Measurements from ENCODE around the gene UGT3A2.

The UGT3A2 gene

GRCh38 chr5:36066540-36067210 is at the start of gene UGT3A2:
Gene UGT3A2 (minus strand): TSS chr5:36066882. CDS start chr5:36066789, 93 bp downstream.
- DNase-seq (ENCODE audit: low read depth) = no peak

GRCh38 chr5:36111238-36111637 is 44.6 kb upstream of the UGT3A2 start:
- no peak for DNase-seq (ENCODE audit: low read depth)

- no peak for DNase-seq (ENCODE audit: low read depth)
These were observed 42.2 kb upstream of the UGT3A2 start for GRCh38 chr5:36108758-36109460.

- DNase-seq (ENCODE audit: low read depth) = no peak
These were observed 39.1 kb upstream of the UGT3A2 start for GRCh38 chr5:36105819-36106218.

GRCh38 chr5:36099748-36100147 is 33.1 kb upstream of the UGT3A2 start:
- no peak for DNase-seq (ENCODE audit: low read depth)

- no peak for DNase-seq (ENCODE audit: low read depth)
These were observed 29.8 kb upstream of the UGT3A2 start for GRCh38 chr5:36096486-36096885.

GRCh38 chr5:36089989-36090388 is 23.3 kb upstream of the UGT3A2 start:
- no peak for DNase-seq (ENCODE audit: low read depth)

- DNase-seq (ENCODE audit: low read depth) = peak; percentile 1
These were observed 12.6 kb upstream of the UGT3A2 start for GRCh38 chr5:36079200-36079781.

GRCh38 chr5:36078430-36078829 is 11.7 kb upstream of the UGT3A2 start:
- no peak for DNase-seq (ENCODE audit: low read depth)

GRCh38 chr5:36073595-36074216 is 7.0 kb upstream of the UGT3A2 start:
- no peak for DNase-seq (ENCODE audit: low read depth)

GRCh38 chr5:36070687-36071571 is 4.2 kb upstream of the UGT3A2 start:
- no peak for DNase-seq (ENCODE audit: low read depth)

GRCh38 chr5:36068751-36069281 is 2.1 kb upstream of the UGT3A2 start:
- no peak for DNase-seq (ENCODE audit: low read depth)

GRCh38 chr5:36066001-36066539 is 612 bp downstream of the UGT3A2 start:
- DNase-seq (ENCODE audit: low read depth) = no peak

- no peak for DNase-seq (ENCODE audit: low read depth)
These were observed 6.2 kb downstream of the UGT3A2 start for GRCh38 chr5:36060420-36060887.

- DNase-seq (ENCODE audit: low read depth) = no peak
These were observed 6.9 kb downstream of the UGT3A2 start for GRCh38 chr5:36059571-36060419.

GRCh38 chr5:36058776-36059175 is 7.9 kb downstream of the UGT3A2 start:
- no peak for DNase-seq (ENCODE audit: low read depth)

- DNase-seq (ENCODE audit: low read depth) = no peak
These were observed 9.3 kb downstream of the UGT3A2 start for GRCh38 chr5:36057386-36057785.

- DNase-seq (ENCODE audit: low read depth) = no peak
These were observed 10.3 kb downstream of the UGT3A2 start for GRCh38 chr5:36056422-36056821.

- DNase-seq (ENCODE audit: low read depth) = no peak
These were observed 10.7 kb downstream of the UGT3A2 start for GRCh38 chr5:36055984-36056383.

- no peak for DNase-seq (ENCODE audit: low read depth)
These were observed 12.0 kb downstream of the UGT3A2 start for GRCh38 chr5:36054647-36055046.
